Endothelial cell (in vitro differentiated cells): ENCODE measurements around the gene PLA2G4C. TPM values are rescaled to one million over a fixed set of nuclear protein-coding genes. Genes with fewer than 3 reads are reported as not detected.

ENCODE experiments used
- DNase-seq: peaks from one replicate; pipeline ENCODE4 v3.0.0; 2021; ENCODE audit warnings: low spot score
- H3K27ac Mint-ChIP-seq: one replicate; pipeline ENCODE4 v1.8.0; 2021; ENCODE audit warnings: mixed read lengths, inconsistent platforms; ENCODE audit not compliant: unreplicated experiment
- H3K27me3 Mint-ChIP-seq: one replicate; pipeline ENCODE4 v1.8.0; 2021; ENCODE audit warnings: mild to moderate bottlenecking, moderate library complexity, mixed read lengths, inconsistent platforms; ENCODE audit not compliant: unreplicated experiment
- H3K36me3 Mint-ChIP-seq: one replicate; pipeline ENCODE4 v1.8.0; 2021; ENCODE audit warnings: mild to moderate bottlenecking, low read depth, mixed read lengths, inconsistent platforms; ENCODE audit not compliant: unreplicated experiment
- H3K4me1 Mint-ChIP-seq: one replicate; pipeline ENCODE4 v1.8.0; 2021; ENCODE audit warnings: mild to moderate bottlenecking, mixed read lengths, inconsistent platforms; ENCODE audit not compliant: unreplicated experiment
- H3K4me3 Mint-ChIP-seq: one replicate; pipeline ENCODE4 v1.8.0; 2021; ENCODE audit warnings: mild to moderate bottlenecking, mixed read lengths, inconsistent platforms; ENCODE audit not compliant: unreplicated experiment
- H3K9me3 Mint-ChIP-seq: one replicate; pipeline ENCODE4 v1.8.0; 2021; ENCODE audit warnings: mixed read lengths, inconsistent platforms; ENCODE audit not compliant: unreplicated experiment
- total RNA-seq: library from RNA; stranded (reverse); fragmentation: NEBNext Ultra II Directional; extraction: Animal tissue kit (Norgen Biotek cat#: 25700); gene quantifications from one replicate; pipeline ENCODE4 v1.2.1, GENCODE V29; 2021; ENCODE audit not compliant: unreplicated experiment
- TF ChIP-seq, protein P1 (sequence below): fragments of 200-600 bp; sonication (generic); IDR thresholded peaks from one replicate; pipeline ENCODE4 v1.5.0; 2021; ENCODE audit warnings: antibody characterized with exemption; ENCODE audit not compliant: unreplicated experiment

PLA2G4C gene
- total RNA-seq, 1 donor from 2014 or later, result 1.1 TPM

DNA sequence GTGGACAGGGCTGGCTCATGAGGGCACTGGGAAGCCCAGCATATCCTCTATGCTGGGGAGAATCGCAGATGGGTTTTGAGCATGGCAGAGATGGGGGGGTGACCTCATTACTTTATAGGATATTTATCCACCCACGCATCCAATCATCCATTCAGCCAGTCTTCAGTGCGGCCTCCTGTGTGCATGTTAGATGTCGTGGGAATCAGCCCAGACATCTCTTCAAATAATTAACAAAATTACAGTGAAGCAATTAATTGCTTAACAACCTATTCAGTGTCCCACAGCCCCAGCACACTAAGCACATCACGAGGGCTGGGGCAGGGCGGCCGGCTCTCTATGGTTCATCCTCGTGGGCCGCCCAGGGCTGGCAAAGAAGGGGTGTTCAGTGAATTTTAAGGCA is 38.0 kb upstream of the PLA2G4C start:
- TF ChIP-seq, protein P1, sequence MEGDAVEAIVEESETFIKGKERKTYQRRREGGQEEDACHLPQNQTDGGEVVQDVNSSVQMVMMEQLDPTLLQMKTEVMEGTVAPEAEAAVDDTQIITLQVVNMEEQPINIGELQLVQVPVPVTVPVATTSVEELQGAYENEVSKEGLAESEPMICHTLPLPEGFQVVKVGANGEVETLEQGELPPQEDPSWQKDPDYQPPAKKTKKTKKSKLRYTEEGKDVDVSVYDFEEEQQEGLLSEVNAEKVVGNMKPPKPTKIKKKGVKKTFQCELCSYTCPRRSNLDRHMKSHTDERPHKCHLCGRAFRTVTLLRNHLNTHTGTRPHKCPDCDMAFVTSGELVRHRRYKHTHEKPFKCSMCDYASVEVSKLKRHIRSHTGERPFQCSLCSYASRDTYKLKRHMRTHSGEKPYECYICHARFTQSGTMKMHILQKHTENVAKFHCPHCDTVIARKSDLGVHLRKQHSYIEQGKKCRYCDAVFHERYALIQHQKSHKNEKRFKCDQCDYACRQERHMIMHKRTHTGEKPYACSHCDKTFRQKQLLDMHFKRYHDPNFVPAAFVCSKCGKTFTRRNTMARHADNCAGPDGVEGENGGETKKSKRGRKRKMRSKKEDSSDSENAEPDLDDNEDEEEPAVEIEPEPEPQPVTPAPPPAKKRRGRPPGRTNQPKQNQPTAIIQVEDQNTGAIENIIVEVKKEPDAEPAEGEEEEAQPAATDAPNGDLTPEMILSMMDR, result no peak
- Mint-ChIP-seq H3K27ac (no peak overlapping the region), H3K4me1 (no peaks in the 10 kb centered on the region), H3K36me3 (peaks cover 8% of the 10 kb centered on the region), H3K9me3 (no peaks in the 10 kb centered on the region), H3K4me3 (no peak overlapping the region), H3K27me3 (no peaks in the 10 kb centered on the region)
- DNase-seq, result no peak

DNA sequence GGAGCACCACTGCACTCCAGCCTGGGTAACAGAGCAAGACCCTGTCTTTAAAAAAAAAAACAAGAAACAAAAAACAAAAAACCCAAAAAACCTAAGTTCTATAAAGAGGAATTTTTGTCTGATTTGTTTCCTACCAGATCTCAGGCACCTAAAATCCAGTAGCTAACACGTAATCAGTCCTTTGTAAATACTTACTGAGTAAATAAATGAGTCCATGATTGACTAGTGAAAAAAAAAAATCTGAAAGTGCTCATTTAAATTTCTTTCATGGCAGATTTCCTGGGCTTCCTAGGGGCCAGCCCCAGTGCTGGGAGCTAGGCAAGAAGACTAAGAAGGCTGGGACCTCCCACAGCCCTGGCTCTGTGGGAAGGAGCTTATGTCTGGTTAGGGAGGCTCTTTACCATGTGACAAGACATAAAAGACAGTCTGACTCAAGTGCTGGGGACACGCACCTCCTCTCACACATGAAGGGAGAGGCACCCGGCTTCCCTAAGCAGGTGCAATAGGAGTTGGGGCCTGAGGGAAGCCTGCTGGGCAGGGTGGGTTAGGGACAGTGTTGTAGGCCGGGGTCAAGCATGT is 37.1 kb upstream of the PLA2G4C start:
- TF ChIP-seq, protein P1, result no peak
- peaks cover 12% of the 10 kb centered on the region for H3K36me3 Mint-ChIP-seq
- no peak overlapping the region for H3K4me3 Mint-ChIP-seq
- no peaks in the 10 kb centered on the region for H3K9me3 Mint-ChIP-seq
- no peak for DNase-seq
- H3K4me1 Mint-ChIP-seq, result no peaks in the 10 kb centered on the region
- H3K27ac Mint-ChIP-seq, result no peak overlapping the region
- no peaks in the 10 kb centered on the region for H3K27me3 Mint-ChIP-seq

DNA sequence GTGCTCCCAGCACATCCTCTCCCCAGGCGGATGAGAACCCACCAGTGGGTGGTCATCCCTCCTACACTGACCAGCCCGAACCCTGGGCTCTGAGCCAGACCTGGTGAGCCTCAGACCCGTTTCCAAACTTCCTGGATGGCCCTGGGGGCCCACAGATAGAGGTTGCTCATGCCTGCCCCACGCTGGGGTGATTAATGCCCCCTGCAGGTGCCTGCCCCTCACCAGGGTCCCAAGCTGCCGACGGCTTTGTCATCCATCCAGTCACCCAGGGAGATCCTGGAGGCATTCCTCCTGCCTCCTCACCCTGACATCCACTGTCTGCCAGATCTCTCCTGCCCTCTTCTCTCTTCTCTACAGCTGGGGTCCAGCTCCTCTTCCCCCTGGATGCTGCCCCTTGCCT is 28.4 kb upstream of the PLA2G4C start:
- H3K4me1 Mint-ChIP-seq, result no peaks in the 10 kb centered on the region
- H3K27me3 Mint-ChIP-seq, result peaks cover 7% of the 10 kb centered on the region
- H3K27ac Mint-ChIP-seq, result no peak overlapping the region
- TF ChIP-seq, protein P1, result no peak
- H3K4me3 Mint-ChIP-seq, result peak overlapping the region; percentile 51
- DNase-seq, result no peak
- no peaks in the 10 kb centered on the region for H3K9me3 Mint-ChIP-seq
- H3K36me3 Mint-ChIP-seq, result peaks cover 24% of the 10 kb centered on the region

DNA sequence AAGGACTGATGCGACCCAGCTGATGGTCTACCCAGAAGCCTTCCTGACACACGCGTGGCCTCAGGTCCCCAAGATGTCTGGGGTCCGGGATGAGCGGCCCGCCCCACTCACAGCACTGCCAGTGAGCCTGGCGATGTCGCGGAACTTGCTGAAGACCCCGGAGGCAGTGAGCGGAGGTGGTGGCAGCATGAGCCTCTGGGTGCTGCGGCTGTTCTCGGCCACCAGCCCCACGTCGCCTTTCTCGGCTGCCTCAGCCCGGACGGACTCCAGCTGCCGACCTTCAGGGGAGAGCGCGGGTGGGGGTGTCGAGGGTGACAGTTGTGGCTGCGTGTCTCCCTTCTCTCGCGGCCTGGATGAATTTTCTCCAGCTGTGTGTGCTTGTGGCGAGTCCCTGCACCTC is 26.8 kb upstream of the PLA2G4C start:
- Mint-ChIP-seq H3K27me3 (peaks cover 7% of the 10 kb centered on the region), H3K4me3 (no peak overlapping the region), H3K27ac (no peak overlapping the region), H3K9me3 (no peaks in the 10 kb centered on the region), H3K36me3 (peaks cover 20% of the 10 kb centered on the region), H3K4me1 (no peaks in the 10 kb centered on the region)
- TF ChIP-seq, protein P1, result no peak
- no peak for DNase-seq

DNA sequence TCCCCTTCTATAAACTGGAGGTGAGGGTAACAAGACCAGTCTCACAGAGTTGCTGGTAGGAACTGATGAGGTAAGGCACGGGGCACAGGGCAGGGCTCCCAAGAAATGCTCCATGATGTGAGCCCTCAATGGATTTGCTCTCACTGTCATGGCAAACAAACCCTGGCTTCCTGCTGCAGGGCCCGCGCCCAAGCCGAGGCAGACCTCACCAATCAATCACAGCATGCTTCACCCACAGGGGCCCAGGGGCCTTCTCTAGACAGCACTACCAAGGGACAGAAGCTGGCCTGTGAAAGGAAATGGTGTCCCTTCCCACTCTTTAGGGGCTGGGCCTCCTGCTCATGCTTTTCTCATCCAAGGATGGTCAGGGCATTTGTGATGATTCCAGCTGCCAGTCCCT is 25.9 kb upstream of the PLA2G4C start:
- H3K4me1 Mint-ChIP-seq, result no peaks in the 10 kb centered on the region
- no peaks in the 10 kb centered on the region for H3K9me3 Mint-ChIP-seq
- H3K36me3 Mint-ChIP-seq, result peaks cover 20% of the 10 kb centered on the region
- H3K27ac Mint-ChIP-seq, result no peak overlapping the region
- DNase-seq, result no peak
- TF ChIP-seq, protein P1, result no peak
- H3K4me3 Mint-ChIP-seq, result no peak overlapping the region
- peaks cover 7% of the 10 kb centered on the region for H3K27me3 Mint-ChIP-seq
